Esophagus muscularis mucosa (tissue), 4 donors: ENCODE data around the gene IDH2.

ENCODE experiments used
- CTCF ChIP-seq, 3 experiments: fragments of 200-600 bp in 2 of 3; fragments of 450-650 bp in 1 of 3; sonication (generic) in 2 of 3; IDR thresholded peaks; one replicate each; pipeline ENCODE4 v1.5.1; 2017 to 2019; ENCODE audit warnings: antibody characterized with exemption in 3 of 3, mild to moderate bottlenecking in 2 of 3, moderate library complexity in 1 of 3
- EP300 ChIP-seq: sonication (generic); formaldehyde crosslinking; IDR thresholded peaks from one replicate; pipeline ENCODE4 v1.6.1; 2017; ENCODE audit warnings: antibody characterized with exemption
- POLR2A ChIP-seq: fragments of 450-650 bp; IDR thresholded peaks from one replicate; pipeline ENCODE4 v1.6.1; 2017; ENCODE audit warnings: antibody characterized with exemption, moderate library complexity, mild to moderate bottlenecking, low read depth

GRCh38 chr15:90132437-90132836, 30.2 kb upstream of the IDH2 start:
- TF ChIP-seq CTCF (IDR thresholded peaks at IDR 0.05) (no peak), POLR2A (no peak), EP300 (no peak)
